G401 (cell line): ENCODE measurements around the gene ESCO1. TPM values are rescaled to one million over a fixed set of nuclear protein-coding genes. Genes with fewer than 3 reads are reported as not detected.
"Not testable (repeated sequence)": the region's sequence is repeated elsewhere in the genome, so short reads cannot be mapped to it uniquely, and the experiment has no call there.

Experiments used
- DNase-seq: peaks from one replicate; pipeline ENCODE4 v3.0.0-alpha.2; 2015; ENCODE audit warnings: low spot score
- in situ Hi-C: cut with HindIII; loops from 2 replicates; pipeline ENCODE4 v1.10.0; 2016; ENCODE audit warnings: low sequenced_read_pairs, mixed read lengths
- total RNA-seq: library from RNA; depleted of rRNA; stranded (reverse); fragments of >200 nt; shearing (Covaris generic); gene quantifications from 2 replicates; pipeline ENCODE4 v1.2.3, GENCODE V29; 2014

The ESCO1 gene
- total RNA-seq, 1 experiment from 2014 or later: 27.9 TPM

- no peak for DNase-seq
- in situ Hi-C loops: no loop called here
Measured at GRCh38 chr18:21593540-21594257, 6.8 kb downstream of the ESCO1 start.

- DNase-seq, in situ Hi-C loops: not testable (repeated sequence)
Measured at GRCh38 chr18:21592361-21592760, 8.1 kb downstream of the ESCO1 start.

GRCh38 chr18:21584391-21584790 lies 16.1 kb downstream of the ESCO1 start:
- in situ Hi-C loops: no loop called here
- DNase-seq: no peak

DNA sequence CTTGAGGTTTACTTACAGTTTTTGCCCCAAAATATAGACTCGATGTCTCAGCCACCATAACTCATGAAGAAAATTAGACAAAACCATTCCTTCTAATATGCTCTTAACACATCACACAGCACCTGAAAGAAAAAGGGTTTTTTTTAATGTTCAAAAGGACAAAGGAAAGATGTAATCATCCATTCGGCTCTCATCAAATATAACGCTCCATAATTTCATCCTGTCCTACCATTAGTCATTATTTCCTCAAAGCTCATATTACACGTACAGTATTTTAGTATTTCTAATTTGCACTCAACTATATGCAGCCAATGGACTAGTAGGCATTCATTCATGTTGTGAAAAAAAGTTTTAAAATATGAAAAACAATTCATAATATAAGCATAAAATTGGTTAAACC lies 24.8 kb downstream of the ESCO1 start:
- in situ Hi-C loops: no loop called here

GRCh38 chr18:21571772-21572171 lies 28.7 kb downstream of the ESCO1 start:
- no peak for DNase-seq
- in situ Hi-C loops: no loop called here

More for the DNA sequence above, 24.8 kb downstream of the ESCO1 start:
- DNase-seq: no peak

DNA sequence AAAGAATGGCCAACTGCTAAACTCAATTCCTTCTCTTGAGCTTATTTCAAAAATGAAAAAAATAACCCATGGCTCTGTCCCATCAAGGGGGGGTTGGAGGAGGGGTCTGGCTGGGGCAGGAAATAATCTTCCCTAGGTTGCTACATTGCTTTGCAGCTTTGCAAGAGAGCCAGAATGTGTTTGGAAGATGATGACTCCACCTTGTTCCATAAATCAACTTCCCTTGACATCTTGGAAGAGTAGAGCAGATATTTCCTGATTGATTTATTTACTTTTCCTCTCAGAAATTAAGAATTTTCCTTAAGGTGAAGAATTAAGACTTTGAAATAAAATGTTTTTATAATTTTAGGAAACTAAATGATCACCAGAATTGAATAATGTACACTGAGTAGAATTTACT lies 41.3 kb downstream of the ESCO1 start:
- no peak for DNase-seq
- in situ Hi-C loops: no loop called here

- DNase-seq: peak; percentile 8
- in situ Hi-C loops: no loop called here
Measured at GRCh38 chr18:21557607-21558253, 42.8 kb downstream of the ESCO1 start.

- no peak for DNase-seq
- in situ Hi-C loops: no loop called here
Measured at GRCh38 chr18:21550510-21550970, 50.0 kb downstream of the ESCO1 start.

- in situ Hi-C loops: no loop called here
Measured at GRCh38 chr18:21548647-21549046, 51.9 kb downstream of the ESCO1 start.

GRCh38 chr18:21546423-21546822 lies 54.1 kb downstream of the ESCO1 start:
- DNase-seq: no peak
- in situ Hi-C loops: no loop called here

More at GRCh38 chr18:21548647-21549046, 51.9 kb downstream of the ESCO1 start:
- no peak for DNase-seq

DNA sequence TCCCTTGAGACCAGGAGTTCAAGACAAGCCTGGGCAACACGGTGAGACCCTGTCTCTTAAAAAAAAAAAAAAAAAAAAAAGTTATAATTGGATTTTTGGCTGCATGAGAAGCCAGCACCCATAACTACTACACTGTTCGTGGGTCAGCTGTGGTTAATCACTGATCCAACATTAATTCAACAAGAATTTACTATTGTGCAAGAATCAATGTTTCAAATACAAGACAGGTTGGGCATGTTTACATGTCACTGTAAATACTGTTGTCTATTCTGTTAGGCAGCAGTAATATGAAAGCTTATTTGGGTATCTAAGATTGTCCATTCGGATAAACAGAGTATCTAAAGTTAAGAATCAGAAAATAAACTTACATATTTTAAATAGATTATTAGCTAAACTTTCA lies 62.3 kb downstream of the ESCO1 start:
- in situ Hi-C loops: no loop called here
- DNase-seq: no peak

GRCh38 chr18:21534327-21534726 lies 66.2 kb downstream of the ESCO1 start:
- no peak for DNase-seq
- in situ Hi-C loops: no loop called here

GRCh38 chr18:21526463-21526862 lies 74.0 kb downstream of the ESCO1 start:
- in situ Hi-C loops: no loop called here
- DNase-seq: no peak

- DNase-seq: no peak
- in situ Hi-C loops: no loop called here
Measured at GRCh38 chr18:21525916-21526315, 74.6 kb downstream of the ESCO1 start.

- no peak for DNase-seq
- in situ Hi-C loops: no loop called here
Measured at GRCh38 chr18:21522530-21522929, 78.0 kb downstream of the ESCO1 start.

- in situ Hi-C loops: no loop called here
- DNase-seq: no peak
Measured at GRCh38 chr18:21513741-21514140, 86.8 kb downstream of the ESCO1 start.

DNA sequence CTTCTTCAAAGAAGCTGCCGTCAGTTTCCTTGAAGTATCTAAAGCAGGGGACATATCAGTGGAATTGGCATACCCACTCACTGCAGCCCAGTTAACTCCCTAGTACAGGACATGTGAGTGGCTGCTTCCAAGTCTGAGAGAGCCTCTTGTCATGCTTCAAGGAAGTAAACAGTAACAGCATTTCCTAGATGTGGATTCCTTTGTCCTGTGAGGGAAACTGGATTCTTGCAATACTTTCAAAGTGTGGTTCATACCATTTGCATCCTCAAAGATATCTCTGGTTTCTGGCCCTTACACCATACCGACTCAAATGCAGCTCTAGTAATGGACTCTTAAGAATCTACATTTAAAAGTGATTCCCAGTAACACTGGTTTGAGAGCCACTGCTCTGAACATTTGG lies 87.2 kb downstream of the ESCO1 start:
- in situ Hi-C loops: no loop called here

DNA sequence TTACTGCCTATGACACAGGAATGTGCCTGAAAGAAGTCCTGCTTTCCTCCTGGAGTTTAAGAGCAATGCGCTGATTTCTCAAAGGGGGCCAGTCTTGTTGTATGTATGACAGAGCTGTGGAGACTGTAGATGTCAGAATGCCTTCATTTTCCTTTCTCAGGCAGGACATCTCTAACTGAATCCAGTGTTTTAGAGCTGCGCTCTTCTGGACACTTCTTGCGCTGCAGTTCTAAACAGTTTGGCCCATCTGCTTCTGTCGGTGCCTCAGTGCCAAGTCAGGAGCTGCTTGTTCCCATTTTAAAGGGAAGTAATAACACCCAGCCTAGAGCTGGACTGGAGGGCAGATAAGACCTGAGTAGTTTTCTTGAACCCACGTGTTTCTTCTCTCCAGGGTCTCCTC lies 91.4 kb downstream of the ESCO1 start:
- DNase-seq: no peak
- in situ Hi-C loops: no loop called here

More for the DNA sequence above, 87.2 kb downstream of the ESCO1 start:
- DNase-seq: no peak

GRCh38 chr18:21507913-21508701 lies 92.4 kb downstream of the ESCO1 start:
- in situ Hi-C loops: no loop called here
- DNase-seq: no peak

- DNase-seq: peak; percentile 67
- in situ Hi-C loops: no loop called here
Measured at GRCh38 chr18:21502661-21503060, 97.8 kb downstream of the ESCO1 start.
